ENCODE data around the gene PTPRT.

DNA sequence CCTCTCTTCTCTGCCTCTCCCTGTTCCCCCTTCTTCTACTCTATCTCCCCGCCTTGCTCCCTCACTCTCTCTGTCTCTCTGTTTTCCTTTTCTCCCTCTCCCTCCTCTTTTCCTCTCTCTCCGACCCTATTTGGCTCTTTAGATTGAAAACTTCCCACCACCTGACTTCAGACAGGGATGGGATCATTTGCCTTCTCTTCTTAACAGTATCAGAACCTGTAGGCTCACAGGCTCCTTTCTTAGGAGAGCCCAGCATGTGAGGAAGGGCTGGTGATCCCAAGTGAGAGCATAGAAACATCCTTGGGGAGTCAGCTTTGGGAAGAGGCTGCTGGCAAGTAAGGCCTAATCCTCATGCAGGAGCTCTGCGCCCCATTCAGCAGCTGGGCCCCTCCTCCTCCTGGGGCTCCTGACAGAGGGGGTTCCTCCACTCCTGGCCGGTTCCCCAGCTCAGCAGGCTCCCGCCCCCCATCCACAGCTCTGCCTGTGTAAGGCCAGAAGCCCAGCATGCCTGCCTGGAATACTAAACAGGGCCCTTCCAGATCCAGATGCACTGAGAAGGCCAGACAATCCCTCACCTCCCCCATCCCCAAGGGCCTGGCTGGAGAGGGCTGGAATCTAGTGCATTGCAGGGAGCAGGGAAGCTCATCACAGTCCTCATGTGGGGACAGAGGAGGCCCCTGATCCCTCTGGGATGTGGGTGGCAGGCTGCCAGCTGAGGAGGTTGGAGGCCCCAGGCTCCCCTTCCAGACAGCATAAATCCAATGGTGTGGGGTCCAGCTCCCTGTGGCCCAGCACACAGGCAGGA, 93.4 kb downstream of the PTPRT start:
- TF ChIP-seq, protein P1, sequence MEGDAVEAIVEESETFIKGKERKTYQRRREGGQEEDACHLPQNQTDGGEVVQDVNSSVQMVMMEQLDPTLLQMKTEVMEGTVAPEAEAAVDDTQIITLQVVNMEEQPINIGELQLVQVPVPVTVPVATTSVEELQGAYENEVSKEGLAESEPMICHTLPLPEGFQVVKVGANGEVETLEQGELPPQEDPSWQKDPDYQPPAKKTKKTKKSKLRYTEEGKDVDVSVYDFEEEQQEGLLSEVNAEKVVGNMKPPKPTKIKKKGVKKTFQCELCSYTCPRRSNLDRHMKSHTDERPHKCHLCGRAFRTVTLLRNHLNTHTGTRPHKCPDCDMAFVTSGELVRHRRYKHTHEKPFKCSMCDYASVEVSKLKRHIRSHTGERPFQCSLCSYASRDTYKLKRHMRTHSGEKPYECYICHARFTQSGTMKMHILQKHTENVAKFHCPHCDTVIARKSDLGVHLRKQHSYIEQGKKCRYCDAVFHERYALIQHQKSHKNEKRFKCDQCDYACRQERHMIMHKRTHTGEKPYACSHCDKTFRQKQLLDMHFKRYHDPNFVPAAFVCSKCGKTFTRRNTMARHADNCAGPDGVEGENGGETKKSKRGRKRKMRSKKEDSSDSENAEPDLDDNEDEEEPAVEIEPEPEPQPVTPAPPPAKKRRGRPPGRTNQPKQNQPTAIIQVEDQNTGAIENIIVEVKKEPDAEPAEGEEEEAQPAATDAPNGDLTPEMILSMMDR (IDR thresholded peaks at IDR 0.05): no peak
- TF ChIP-seq POLR2AphosphoS5 (IDR thresholded peaks at IDR 0.05): no peak
- TF ChIP-seq EP300 (IDR thresholded peaks at IDR 0.05): no peak
- TF ChIP-seq POLR2A (IDR thresholded peaks at IDR 0.05): no peak

Data from gastroesophageal sphincter (tissue), 3 donors.